Endothelial cell (in vitro differentiated cells): ENCODE results near the gene CGNL1. TPM values are rescaled to one million over a fixed set of nuclear protein-coding genes. Genes with fewer than 3 reads are reported as not detected.

Experiments
- DNase-seq: peaks from one replicate; pipeline ENCODE4 v3.0.0; 2021; ENCODE audit warnings: low spot score
- H3K27ac Mint-ChIP-seq: one replicate; pipeline ENCODE4 v1.8.0; 2021; ENCODE audit warnings: mixed read lengths, inconsistent platforms; ENCODE audit not compliant: unreplicated experiment
- H3K27me3 Mint-ChIP-seq: one replicate; pipeline ENCODE4 v1.8.0; 2021; ENCODE audit warnings: mild to moderate bottlenecking, moderate library complexity, mixed read lengths, inconsistent platforms; ENCODE audit not compliant: unreplicated experiment
- H3K36me3 Mint-ChIP-seq: one replicate; pipeline ENCODE4 v1.8.0; 2021; ENCODE audit warnings: mild to moderate bottlenecking, low read depth, mixed read lengths, inconsistent platforms; ENCODE audit not compliant: unreplicated experiment
- H3K4me1 Mint-ChIP-seq: one replicate; pipeline ENCODE4 v1.8.0; 2021; ENCODE audit warnings: mild to moderate bottlenecking, mixed read lengths, inconsistent platforms; ENCODE audit not compliant: unreplicated experiment
- H3K4me3 Mint-ChIP-seq: one replicate; pipeline ENCODE4 v1.8.0; 2021; ENCODE audit warnings: mild to moderate bottlenecking, mixed read lengths, inconsistent platforms; ENCODE audit not compliant: unreplicated experiment
- H3K9me3 Mint-ChIP-seq: one replicate; pipeline ENCODE4 v1.8.0; 2021; ENCODE audit warnings: mixed read lengths, inconsistent platforms; ENCODE audit not compliant: unreplicated experiment
- CTCF ChIP-seq: fragments of 200-600 bp; sonication (generic); IDR thresholded peaks from one replicate; pipeline ENCODE4 v1.5.0; 2021; ENCODE audit warnings: antibody characterized with exemption; ENCODE audit not compliant: unreplicated experiment
- total RNA-seq: library from RNA; stranded (reverse); fragmentation: NEBNext Ultra II Directional; extraction: Animal tissue kit (Norgen Biotek cat#: 25700); gene quantifications from one replicate; pipeline ENCODE4 v1.2.1, GENCODE V29; 2021; ENCODE audit not compliant: unreplicated experiment

The CGNL1 gene
- total RNA-seq, 1 donor from 2014 or later = 238 TPM

GRCh38 chr15:57477736-57478522 is 101.6 kb downstream of the CGNL1 start:
- H3K4me3 Mint-ChIP-seq = peak overlapping the region; percentile 72

GRCh38 chr15:57479005-57479404 is 102.7 kb downstream of the CGNL1 start:
- no peak for DNase-seq
- Mint-ChIP-seq H3K9me3 (no peaks in the 10 kb centered on the region), H3K4me1 (peaks cover 38% of the 10 kb centered on the region), H3K4me3 (peak overlapping the region; percentile 76), H3K36me3 (peaks cover 72% of the 10 kb centered on the region), H3K27ac (peak overlapping the region; percentile 40), H3K27me3 (peaks cover 17% of the 10 kb centered on the region)
- no peak for TF ChIP-seq CTCF

More at GRCh38 chr15:57477736-57478522, 101.6 kb downstream of the CGNL1 start:
- peaks cover 17% of the 10 kb centered on the region for H3K27me3 Mint-ChIP-seq
- DNase-seq = no peak
- H3K36me3 Mint-ChIP-seq = peaks cover 76% of the 10 kb centered on the region
- no peak for TF ChIP-seq CTCF
- peak overlapping the region; percentile 54 for H3K27ac Mint-ChIP-seq
- H3K9me3 Mint-ChIP-seq = no peaks in the 10 kb centered on the region
- peaks cover 34% of the 10 kb centered on the region for H3K4me1 Mint-ChIP-seq

GRCh38 chr15:57481038-57481705 is 104.9 kb downstream of the CGNL1 start:
- DNase-seq = no peak
- Mint-ChIP-seq H3K4me3 (no peak overlapping the region), H3K4me1 (peaks cover 43% of the 10 kb centered on the region), H3K36me3 (peaks cover 57% of the 10 kb centered on the region), H3K9me3 (no peaks in the 10 kb centered on the region), H3K27ac (no peak overlapping the region), H3K27me3 (peaks cover 13% of the 10 kb centered on the region)
- no peak for TF ChIP-seq CTCF

- H3K27me3 Mint-ChIP-seq = peaks cover 4% of the 10 kb centered on the region
- H3K9me3 Mint-ChIP-seq = no peaks in the 10 kb centered on the region
- H3K27ac Mint-ChIP-seq = peak overlapping the region; percentile 22
- peaks cover 30% of the 10 kb centered on the region for H3K4me1 Mint-ChIP-seq
- DNase-seq = no peak
- TF ChIP-seq CTCF = no peak
- no peak overlapping the region for H3K4me3 Mint-ChIP-seq
- H3K36me3 Mint-ChIP-seq = peaks cover 48% of the 10 kb centered on the region
Observed at GRCh38 chr15:57485869-57486268, 109.6 kb downstream of the CGNL1 start.

- TF ChIP-seq CTCF = no peak
- Mint-ChIP-seq H3K27me3 (peaks cover 4% of the 10 kb centered on the region), H3K9me3 (no peaks in the 10 kb centered on the region), H3K4me1 (peaks cover 31% of the 10 kb centered on the region), H3K27ac (no peak overlapping the region), H3K4me3 (no peak overlapping the region), H3K36me3 (peaks cover 44% of the 10 kb centered on the region)
- no peak for DNase-seq
Observed at GRCh38 chr15:57486833-57487232, 110.5 kb downstream of the CGNL1 start.
